SU-DHL-6 (cell line): Measurements from ENCODE around the gene AUH.

Source experiments
- H2AFZ ChIP-seq: fragments of 200-600 bp; sonication (generic); 2 replicates; pipeline ENCODE4 v1.6.1; 2014; ENCODE audit warnings: low read depth, mild to moderate bottlenecking, moderate library complexity, mixed read lengths, antibody characterized with exemption, low read length; ENCODE audit not compliant: severe bottlenecking
- H3F3A ChIP-seq: fragments of 200-600 bp; shearing (Covaris generic); 2 replicates; pipeline ENCODE4 v1.6.0; 2016; ENCODE audit warnings: antibody characterized with exemption, mild to moderate bottlenecking; ENCODE audit not compliant: insufficient read depth
- H3K27ac ChIP-seq: fragments of 200-600 bp; sonication (generic); 2 replicates; pipeline ENCODE4 v1.5.1; 2016; ENCODE audit warnings: low read depth, mild to moderate bottlenecking, low read length, moderate library complexity, mixed read lengths
- H3K27me3 ChIP-seq: fragments of 200-600 bp; sonication (generic), shearing (Covaris generic); 2 replicates; pipeline ENCODE4 v1.6.0; 2014; ENCODE audit warnings: mild to moderate bottlenecking, low read length
- H3K36me3 ChIP-seq: fragments of 200-600 bp; sonication (generic); 2 replicates; pipeline ENCODE4 v1.6.1; 2014; ENCODE audit warnings: mild to moderate bottlenecking, low read length, mixed read lengths
- H3K4me2 ChIP-seq: fragments of 300-600, 200-600 bp; shearing (Covaris generic), sonication (generic); 2 replicates; pipeline ENCODE4 v1.6.0; 2014; ENCODE audit warnings: low read length, low read depth, mild to moderate bottlenecking; ENCODE audit not compliant: poor library complexity, severe bottlenecking
- H3K4me3 ChIP-seq: fragments of 200-600 bp; sonication (generic); 2 replicates; pipeline ENCODE4 v1.5.1; 2014; ENCODE audit warnings: antibody characterized with exemption, low read length, mild to moderate bottlenecking, mixed read lengths; ENCODE audit not compliant: insufficient read depth, poor library complexity, severe bottlenecking
- H3K79me2 ChIP-seq: fragments of 200-600 bp; sonication (generic); 2 replicates; pipeline ENCODE4 v1.6.1; 2014; ENCODE audit warnings: mild to moderate bottlenecking, low read length, moderate library complexity; ENCODE audit not compliant: insufficient read depth
- H3K9ac ChIP-seq: fragments of 200-600 bp; sonication (generic); 2 replicates; pipeline ENCODE4 v1.7.0; 2014; ENCODE audit warnings: mild to moderate bottlenecking, low read length
- H3K9me2 ChIP-seq: fragments of 200-600 bp; sonication (generic); replicated peaks from 2 replicates; pipeline ENCODE4 v1.6.1; 2014; ENCODE audit warnings: low read length; ENCODE audit not compliant: insufficient read depth
- H3K9me3 ChIP-seq: fragments of 200-600 bp; sonication (generic); 2 replicates; pipeline ENCODE4 v1.6.1; 2014; ENCODE audit warnings: low read length, mixed read lengths; ENCODE audit not compliant: insufficient read depth
- H4K20me1 ChIP-seq: fragments of 200-600 bp; sonication (generic); 2 replicates; pipeline ENCODE4 v1.6.1; 2014; ENCODE audit warnings: low read depth, mild to moderate bottlenecking, antibody characterized with exemption, low read length, moderate library complexity, mixed read lengths
- EZH2phosphoT487 ChIP-seq: fragments of 200-600 bp; sonication (generic), shearing (Covaris generic); conservative IDR thresholded peaks from 2 replicates; pipeline ENCODE4 v1.6.1; 2018; ENCODE audit warnings: mild to moderate bottlenecking, antibody characterized with exemption, low read length, moderate library complexity, mixed read lengths
- TF ChIP-seq, protein P1 (sequence below): fragments of 200-600 bp; sonication (generic); IDR thresholded peaks from one replicate; pipeline ENCODE4 v1.5.1; 2017; ENCODE audit warnings: antibody characterized with exemption, mild to moderate bottlenecking, low read length, moderate library complexity; ENCODE audit not compliant: insufficient read depth, poor library complexity, severe bottlenecking

The AUH gene, protein sequence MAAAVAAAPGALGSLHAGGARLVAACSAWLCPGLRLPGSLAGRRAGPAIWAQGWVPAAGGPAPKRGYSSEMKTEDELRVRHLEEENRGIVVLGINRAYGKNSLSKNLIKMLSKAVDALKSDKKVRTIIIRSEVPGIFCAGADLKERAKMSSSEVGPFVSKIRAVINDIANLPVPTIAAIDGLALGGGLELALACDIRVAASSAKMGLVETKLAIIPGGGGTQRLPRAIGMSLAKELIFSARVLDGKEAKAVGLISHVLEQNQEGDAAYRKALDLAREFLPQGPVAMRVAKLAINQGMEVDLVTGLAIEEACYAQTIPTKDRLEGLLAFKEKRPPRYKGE

DNA sequence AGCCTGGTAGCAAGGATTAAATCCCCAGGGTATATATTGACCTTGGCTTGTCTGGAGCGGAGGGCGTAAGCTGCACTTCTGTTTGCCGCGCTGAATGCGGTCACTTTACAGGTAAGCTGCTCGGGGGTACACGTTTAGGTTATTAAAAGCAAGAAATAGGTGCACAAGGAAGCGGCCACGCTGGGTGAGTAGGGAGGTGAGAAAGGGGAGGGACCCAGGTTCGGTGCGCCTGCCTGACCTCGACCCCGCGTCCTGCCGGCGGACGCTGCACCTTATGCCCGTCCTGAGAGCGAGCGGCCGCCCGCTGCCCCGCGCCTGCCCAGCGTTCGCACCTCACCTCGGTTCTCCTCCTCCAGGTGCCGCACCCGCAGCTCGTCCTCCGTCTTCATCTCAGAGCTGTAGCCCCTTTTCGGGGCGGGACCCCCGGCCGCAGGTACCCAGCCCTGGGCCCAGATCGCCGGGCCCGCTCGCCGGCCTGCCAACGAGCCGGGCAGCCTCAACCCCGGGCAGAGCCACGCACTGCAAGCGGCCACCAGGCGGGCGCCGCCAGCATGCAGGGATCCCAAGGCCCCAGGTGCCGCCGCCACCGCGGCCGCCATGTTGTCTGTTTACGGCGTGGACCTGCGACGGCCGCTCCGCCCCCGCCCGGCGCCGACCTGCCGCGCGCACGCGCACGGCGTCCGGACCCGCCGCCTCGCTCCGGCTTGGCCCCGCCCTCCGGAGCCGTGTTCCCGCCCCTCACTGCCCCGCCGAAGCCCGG lies at the start of gene AUH:
AUH (minus strand) TSS at position 628 of the 760 bp plus-strand sequence; CDS start at position 599, 29 bp downstream.
- Histone ChIP-seq H3K9ac (peak within 1 kb of the TSS; percentile 76), H4K20me1 (no peaks in the 10 kb centered on the region), H3K9me3 (no peaks in the 10 kb centered on the region; the same call in 1 of the 2 replicates), H3K27me3 (no peaks in the 10 kb centered on the region), H3K79me2 (no peaks in the 10 kb centered on the region; the same call in 1 of the 2 replicates), H3K4me2 (peak within 1 kb of the TSS; percentile 94), H3F3A (no peaks in the 10 kb centered on the region), H2AFZ (peak within 1 kb of the TSS; percentile 100), H3K9me2 (no peaks in the 10 kb centered on the region), H3K27ac (no peak within 1 kb of the TSS), H3K36me3 (no peaks in the 10 kb centered on the region), H3K4me3 (peak within 1 kb of the TSS; percentile 82)
- TF ChIP-seq EZH2phosphoT487, result no peak
- TF ChIP-seq, protein P1, sequence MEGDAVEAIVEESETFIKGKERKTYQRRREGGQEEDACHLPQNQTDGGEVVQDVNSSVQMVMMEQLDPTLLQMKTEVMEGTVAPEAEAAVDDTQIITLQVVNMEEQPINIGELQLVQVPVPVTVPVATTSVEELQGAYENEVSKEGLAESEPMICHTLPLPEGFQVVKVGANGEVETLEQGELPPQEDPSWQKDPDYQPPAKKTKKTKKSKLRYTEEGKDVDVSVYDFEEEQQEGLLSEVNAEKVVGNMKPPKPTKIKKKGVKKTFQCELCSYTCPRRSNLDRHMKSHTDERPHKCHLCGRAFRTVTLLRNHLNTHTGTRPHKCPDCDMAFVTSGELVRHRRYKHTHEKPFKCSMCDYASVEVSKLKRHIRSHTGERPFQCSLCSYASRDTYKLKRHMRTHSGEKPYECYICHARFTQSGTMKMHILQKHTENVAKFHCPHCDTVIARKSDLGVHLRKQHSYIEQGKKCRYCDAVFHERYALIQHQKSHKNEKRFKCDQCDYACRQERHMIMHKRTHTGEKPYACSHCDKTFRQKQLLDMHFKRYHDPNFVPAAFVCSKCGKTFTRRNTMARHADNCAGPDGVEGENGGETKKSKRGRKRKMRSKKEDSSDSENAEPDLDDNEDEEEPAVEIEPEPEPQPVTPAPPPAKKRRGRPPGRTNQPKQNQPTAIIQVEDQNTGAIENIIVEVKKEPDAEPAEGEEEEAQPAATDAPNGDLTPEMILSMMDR, result no peak

DNA sequence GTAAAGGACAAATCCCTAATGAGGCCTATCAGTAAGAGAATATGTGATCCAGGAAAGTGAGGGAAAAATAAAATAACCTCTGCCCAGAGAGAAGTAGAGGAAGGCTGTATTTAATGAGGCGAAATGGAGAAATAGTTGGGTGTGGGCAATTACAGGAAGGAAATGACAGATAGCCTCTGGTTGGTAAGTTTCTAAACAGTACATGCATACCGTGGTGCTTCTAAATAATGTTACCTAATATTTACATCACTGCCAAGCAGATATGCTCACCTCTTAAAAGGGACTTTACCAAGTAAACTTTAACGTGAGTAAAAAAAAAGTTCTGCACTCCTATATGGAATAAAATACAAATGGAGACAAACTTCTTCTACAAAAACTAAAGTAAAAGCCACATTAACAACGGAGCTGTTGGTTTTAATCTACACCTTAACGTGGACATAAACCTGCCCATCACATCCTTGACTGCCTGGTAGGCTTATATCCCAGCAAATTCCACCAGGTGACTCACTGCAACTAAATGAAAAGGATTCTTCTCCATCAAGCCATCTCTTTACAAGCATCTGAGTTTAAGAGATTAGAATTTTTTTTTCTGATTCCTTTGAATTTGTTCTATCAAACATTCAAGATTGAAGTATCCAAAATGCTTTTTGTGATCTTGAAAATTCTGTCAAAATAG lies 49.5 kb upstream of the AUH start:
- Histone ChIP-seq H3K9ac (no peak overlapping the region), H3F3A (no peaks in the 10 kb centered on the region), H4K20me1 (peaks cover 10% of the 10 kb centered on the region; the same call in 1 of the 2 replicates), H3K27me3 (no peaks in the 10 kb centered on the region), H3K9me3 (no peaks in the 10 kb centered on the region), H3K79me2 (no peaks in the 10 kb centered on the region), H2AFZ (no peak overlapping the region), H3K36me3 (no peaks in the 10 kb centered on the region), H3K9me2 (no peaks in the 10 kb centered on the region), H3K27ac (no peak overlapping the region), H3K4me3 (no peak overlapping the region), H3K4me2 (no peak overlapping the region)
- TF ChIP-seq, protein P1, result no peak
- TF ChIP-seq EZH2phosphoT487, result no peak

DNA sequence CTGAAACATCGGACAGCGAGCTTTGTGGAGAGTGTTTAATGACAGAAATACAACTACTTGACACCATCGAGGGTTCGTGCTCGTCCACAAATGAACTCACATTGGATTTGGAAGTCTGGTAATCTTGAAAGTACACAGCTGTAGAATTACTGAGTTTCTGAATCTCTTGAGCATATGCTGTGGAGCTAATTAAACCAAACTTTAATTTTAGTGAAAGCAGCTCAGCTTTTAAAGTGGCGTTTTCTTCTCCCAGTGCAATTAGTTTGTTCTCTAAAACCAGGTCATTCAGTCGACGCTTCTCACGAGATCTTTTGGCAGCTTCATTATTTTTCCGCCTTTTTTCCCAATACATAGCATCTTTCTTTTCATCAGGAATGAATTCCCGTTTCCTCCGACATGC lies 48.4 kb upstream of the AUH start:
- Histone ChIP-seq H3K27ac (no peak overlapping the region), H3K9ac (no peak overlapping the region), H3K4me2 (no peak overlapping the region), H3K9me3 (no peaks in the 10 kb centered on the region), H3K36me3 (no peaks in the 10 kb centered on the region), H4K20me1 (0 out of 2 replicates have a peak, but pooled peaks cover 5% of the 10 kb centered on the region), H3K79me2 (no peaks in the 10 kb centered on the region), H3K4me3 (no peak overlapping the region), H3K9me2 (no peaks in the 10 kb centered on the region), H3K27me3 (no peaks in the 10 kb centered on the region), H3F3A (no peaks in the 10 kb centered on the region), H2AFZ (no peak overlapping the region)
- no peak for TF ChIP-seq EZH2phosphoT487
- TF ChIP-seq, protein P1, result no peak
